Loucy (cell line): ENCODE data around the gene SLC11A2.

Experiments used
- EZH2phosphoT487 ChIP-seq: fragments of 200-600 bp; IDR thresholded peaks from 2 replicates; pipeline ENCODE4 v1.6.1; 2018; ENCODE audit warnings: antibody characterized with exemption, mild to moderate bottlenecking, moderate library complexity, borderline replicate concordance
- TF ChIP-seq, protein P1 (sequence below): fragments of 200-600 bp; sonication (generic); conservative IDR thresholded peaks from 2 replicates; pipeline ENCODE4 v1.5.1; 2014; ENCODE audit warnings: mild to moderate bottlenecking, antibody characterized with exemption, low read length

DNA sequence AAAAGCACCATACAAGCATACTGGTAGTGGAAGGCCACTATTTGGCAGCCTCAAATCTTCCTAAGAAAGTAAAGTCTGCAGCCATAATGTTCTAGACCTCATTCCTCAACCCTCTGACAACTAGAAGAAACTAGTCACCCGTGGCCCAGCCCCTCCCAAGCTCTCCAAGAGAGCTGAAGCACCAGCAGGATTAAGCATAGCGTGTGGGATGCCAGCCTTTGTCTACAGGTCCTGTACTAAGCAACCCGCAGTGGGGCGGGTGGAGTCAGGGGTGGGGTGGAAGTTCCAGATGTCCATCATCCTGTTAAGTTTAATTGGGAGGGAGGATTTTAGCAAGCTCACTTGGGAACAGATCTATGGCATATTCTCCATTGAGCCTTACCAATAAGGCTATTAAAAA is 14.2 kb downstream of the SLC11A2 start:
- TF ChIP-seq, protein P1, sequence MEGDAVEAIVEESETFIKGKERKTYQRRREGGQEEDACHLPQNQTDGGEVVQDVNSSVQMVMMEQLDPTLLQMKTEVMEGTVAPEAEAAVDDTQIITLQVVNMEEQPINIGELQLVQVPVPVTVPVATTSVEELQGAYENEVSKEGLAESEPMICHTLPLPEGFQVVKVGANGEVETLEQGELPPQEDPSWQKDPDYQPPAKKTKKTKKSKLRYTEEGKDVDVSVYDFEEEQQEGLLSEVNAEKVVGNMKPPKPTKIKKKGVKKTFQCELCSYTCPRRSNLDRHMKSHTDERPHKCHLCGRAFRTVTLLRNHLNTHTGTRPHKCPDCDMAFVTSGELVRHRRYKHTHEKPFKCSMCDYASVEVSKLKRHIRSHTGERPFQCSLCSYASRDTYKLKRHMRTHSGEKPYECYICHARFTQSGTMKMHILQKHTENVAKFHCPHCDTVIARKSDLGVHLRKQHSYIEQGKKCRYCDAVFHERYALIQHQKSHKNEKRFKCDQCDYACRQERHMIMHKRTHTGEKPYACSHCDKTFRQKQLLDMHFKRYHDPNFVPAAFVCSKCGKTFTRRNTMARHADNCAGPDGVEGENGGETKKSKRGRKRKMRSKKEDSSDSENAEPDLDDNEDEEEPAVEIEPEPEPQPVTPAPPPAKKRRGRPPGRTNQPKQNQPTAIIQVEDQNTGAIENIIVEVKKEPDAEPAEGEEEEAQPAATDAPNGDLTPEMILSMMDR: no peak
- no peak for TF ChIP-seq EZH2phosphoT487
